ENCODE results near the gene PEX11G. TPM values are rescaled to one million over a fixed set of nuclear protein-coding genes. Genes with fewer than 3 reads are reported as not detected.

Gene PEX11G
- total RNA-seq, 4 donors from 2014 or later: 2.1 to 3.0 TPM; not detected in 2

- H3K9me3 ChIP-seq: no peaks in the 10 kb centered on the region
- no peak for DNase-seq
- TF ChIP-seq POLR2A (IDR thresholded peaks at IDR 0.05) (no peak), CTCF (IDR thresholded peaks at IDR 0.05) (no peak)
- no peak overlapping the region for H3K4me3 ChIP-seq
- H3K27me3 ChIP-seq: no peaks in the 10 kb centered on the region
- H3K36me3 ChIP-seq: no peaks in the 10 kb centered on the region
- intact Hi-C loops (cut with DNase I; ENCODE audit: low total_unique reads): no loop called here
- no peak overlapping the region for H3K27ac ChIP-seq
- no peaks in the 10 kb centered on the region for H3K4me1 ChIP-seq
Measured at GRCh38 chr19:7447648-7448047, 41.2 kb downstream of the PEX11G start.

DNA sequence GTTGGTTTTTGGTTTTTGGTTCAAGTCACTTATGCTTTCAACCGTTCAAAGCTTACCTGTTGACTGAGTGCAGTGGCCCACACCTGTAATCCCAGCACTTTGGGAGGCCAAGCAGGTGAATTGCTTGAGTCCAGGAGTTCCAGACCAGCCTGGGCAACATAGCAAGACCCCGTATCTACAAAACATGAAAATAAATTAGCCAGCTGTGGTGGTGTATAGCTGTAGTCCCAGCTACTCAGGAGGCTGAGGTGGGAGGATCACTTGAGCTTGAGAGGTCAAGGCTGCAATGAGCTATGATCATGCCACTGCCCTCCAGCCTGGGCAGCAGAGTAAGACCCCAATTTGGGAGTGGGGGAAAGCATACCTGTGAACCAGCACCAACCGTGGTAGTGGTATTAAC, 43.7 kb downstream of the PEX11G start:
- Histone ChIP-seq H3K36me3 (no peaks in the 10 kb centered on the region), H3K27ac (no peak overlapping the region), H3K4me3 (no peak overlapping the region), H3K27me3 (no peaks in the 10 kb centered on the region), H3K9me3 (no peaks in the 10 kb centered on the region), H3K4me1 (no peaks in the 10 kb centered on the region)
- DNase-seq: no peak
- intact Hi-C loops (cut with DNase I; ENCODE audit: low total_unique reads): no loop called here
- no peak for TF ChIP-seq POLR2A (IDR thresholded peaks at IDR 0.05)
- TF ChIP-seq CTCF (IDR thresholded peaks at IDR 0.05): no peak

- no peaks in the 10 kb centered on the region for H3K9me3 ChIP-seq
- DNase-seq: no peak
- H3K36me3 ChIP-seq: no peaks in the 10 kb centered on the region
- no peak overlapping the region for H3K4me3 ChIP-seq
- intact Hi-C loops (cut with DNase I; ENCODE audit: low total_unique reads): no loop called here
- TF ChIP-seq POLR2A (IDR thresholded peaks at IDR 0.05): no peak
- no peak for TF ChIP-seq CTCF (IDR thresholded peaks at IDR 0.05)
- H3K27me3 ChIP-seq: no peaks in the 10 kb centered on the region
- H3K4me1 ChIP-seq: no peaks in the 10 kb centered on the region
- H3K27ac ChIP-seq: no peak overlapping the region
Measured at GRCh38 chr19:7444042-7444441, 44.8 kb downstream of the PEX11G start.

GRCh38 chr19:7442423-7442822, 46.4 kb downstream of the PEX11G start:
- H3K27ac ChIP-seq: no peak overlapping the region
- no peaks in the 10 kb centered on the region for H3K36me3 ChIP-seq
- H3K9me3 ChIP-seq: no peaks in the 10 kb centered on the region
- H3K4me1 ChIP-seq: no peaks in the 10 kb centered on the region
- no peak overlapping the region for H3K4me3 ChIP-seq
- DNase-seq: peak in 1 of 2 donors; percentile 27
- H3K27me3 ChIP-seq: no peaks in the 10 kb centered on the region
- intact Hi-C loops (cut with DNase I; ENCODE audit: low total_unique reads): no loop called here
- no peak for TF ChIP-seq POLR2A (IDR thresholded peaks at IDR 0.05)
- TF ChIP-seq CTCF (IDR thresholded peaks at IDR 0.05): no peak

DNA sequence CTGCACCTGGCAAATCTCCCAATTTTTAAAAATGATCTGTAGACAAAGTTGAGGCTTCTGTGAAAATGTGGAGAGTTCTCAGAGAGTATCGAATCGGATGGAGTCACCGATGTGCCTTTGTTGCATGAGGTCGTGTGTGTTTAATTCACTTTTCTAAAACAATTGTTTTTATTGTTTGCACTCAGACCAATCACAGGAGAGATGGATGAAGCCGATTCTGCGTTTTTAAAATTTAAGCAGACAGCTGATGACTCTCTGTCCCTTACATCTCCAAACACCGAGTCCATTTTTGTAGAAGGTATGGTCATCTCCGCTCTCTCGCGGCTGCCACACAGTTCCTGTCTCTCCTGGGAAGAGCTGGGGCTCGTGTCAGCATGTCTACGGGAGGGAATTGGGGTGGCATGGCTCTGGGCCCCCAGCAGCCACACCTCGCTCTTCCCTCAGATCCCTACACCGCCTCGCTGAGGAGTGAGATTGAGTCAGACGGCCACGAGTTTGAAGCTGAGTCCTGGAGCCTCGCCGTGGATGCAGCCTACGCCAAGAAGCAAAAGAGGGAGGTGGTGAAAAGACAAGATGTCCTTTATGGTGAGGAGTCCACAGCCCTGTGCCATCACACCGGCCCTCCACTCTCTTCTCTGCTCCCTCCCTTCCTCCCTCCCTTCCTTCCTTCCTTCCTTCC, 47.2 kb downstream of the PEX11G start:
- H3K36me3 ChIP-seq: no peaks in the 10 kb centered on the region
- no peak overlapping the region for H3K27ac ChIP-seq
- TF ChIP-seq CTCF (IDR thresholded peaks at IDR 0.05) (no peak), POLR2A (IDR thresholded peaks at IDR 0.05) (no peak)
- no peak for DNase-seq
- H3K4me3 ChIP-seq: no peak overlapping the region
- no peaks in the 10 kb centered on the region for H3K4me1 ChIP-seq
- intact Hi-C loops (cut with DNase I; ENCODE audit: low total_unique reads): no loop called here
- H3K27me3 ChIP-seq: no peaks in the 10 kb centered on the region
- no peaks in the 10 kb centered on the region for H3K9me3 ChIP-seq
